ENCODE measurements around the gene COX19.

The COX19 gene

GRCh38 chr7:979886-980571, 4.7 kb upstream of the COX19 start:
- H3K4me3 ChIP-seq (ENCODE audit: low read depth in 1 of 2, low read length in 2 of 2), result no peak overlapping the region
- peaks cover 0 to 3% of the 10 kb centered on the region in 2 donors for H3K36me3 ChIP-seq (ENCODE audit: control insufficient read depth in 1 of 2, insufficient read depth in 2 of 2, low read length in 2 of 2)
- H3K27me3 ChIP-seq (ENCODE audit: low read depth, low read length), result no peaks in the 10 kb centered on the region
- no peaks in the 10 kb centered on the region for H3K9me3 ChIP-seq (ENCODE audit: control insufficient read depth in 1 of 2, low read length in 2 of 2)
- no peak overlapping the region for H3K27ac ChIP-seq (ENCODE audit: low read length)
- H3K4me1 ChIP-seq (ENCODE audit: control insufficient read depth in 1 of 2, insufficient read depth in 2 of 2, low read length in 2 of 2), result peaks cover 0 to 5% of the 10 kb centered on the region in 2 donors

GRCh38 chr7:979151-979550, 3.8 kb upstream of the COX19 start:
- Histone ChIP-seq H3K9me3 (ENCODE audit: control insufficient read depth in 1 of 2, low read length in 2 of 2) (no peaks in the 10 kb centered on the region), H3K4me1 (ENCODE audit: control insufficient read depth in 1 of 2, insufficient read depth in 2 of 2, low read length in 2 of 2) (peaks cover 0 to 12% of the 10 kb centered on the region in 2 donors), H3K36me3 (ENCODE audit: control insufficient read depth in 1 of 2, insufficient read depth in 2 of 2, low read length in 2 of 2) (peaks cover 0 to 3% of the 10 kb centered on the region in 2 donors), H3K27me3 (ENCODE audit: low read depth, low read length) (no peaks in the 10 kb centered on the region), H3K4me3 (ENCODE audit: low read depth in 1 of 2, low read length in 2 of 2) (no peak overlapping the region), H3K27ac (ENCODE audit: low read length) (no peak overlapping the region)

GRCh38 chr7:978416-979091, 3.2 kb upstream of the COX19 start:
- no peaks in the 10 kb centered on the region for H3K27me3 ChIP-seq (ENCODE audit: low read depth, low read length)
- no peaks in the 10 kb centered on the region for H3K9me3 ChIP-seq (ENCODE audit: control insufficient read depth in 1 of 2, low read length in 2 of 2)
- H3K27ac ChIP-seq (ENCODE audit: low read length), result peak overlapping the region; percentile 39
- H3K4me1 ChIP-seq (ENCODE audit: control insufficient read depth in 1 of 2, insufficient read depth in 2 of 2, low read length in 2 of 2), result peaks cover 0 to 17% of the 10 kb centered on the region in 2 donors
- peaks cover 0 to 3% of the 10 kb centered on the region in 2 donors for H3K36me3 ChIP-seq (ENCODE audit: control insufficient read depth in 1 of 2, insufficient read depth in 2 of 2, low read length in 2 of 2)
- no peak overlapping the region for H3K4me3 ChIP-seq (ENCODE audit: low read depth in 1 of 2, low read length in 2 of 2)

- Histone ChIP-seq H3K4me3 (ENCODE audit: low read depth in 1 of 2, low read length in 2 of 2) (no peak overlapping the region), H3K4me1 (ENCODE audit: control insufficient read depth in 1 of 2, insufficient read depth in 2 of 2, low read length in 2 of 2) (peaks cover 0 to 23% of the 10 kb centered on the region in 2 donors), H3K9me3 (ENCODE audit: control insufficient read depth in 1 of 2, low read length in 2 of 2) (no peaks in the 10 kb centered on the region), H3K36me3 (ENCODE audit: control insufficient read depth in 1 of 2, insufficient read depth in 2 of 2, low read length in 2 of 2) (peaks cover under 1 to 4% of the 10 kb centered on the region in 2 donors), H3K27ac (ENCODE audit: low read length) (no peak overlapping the region), H3K27me3 (ENCODE audit: low read depth, low read length) (no peaks in the 10 kb centered on the region)
These were observed 2.6 kb upstream of the COX19 start for GRCh38 chr7:978049-978346.

DNA sequence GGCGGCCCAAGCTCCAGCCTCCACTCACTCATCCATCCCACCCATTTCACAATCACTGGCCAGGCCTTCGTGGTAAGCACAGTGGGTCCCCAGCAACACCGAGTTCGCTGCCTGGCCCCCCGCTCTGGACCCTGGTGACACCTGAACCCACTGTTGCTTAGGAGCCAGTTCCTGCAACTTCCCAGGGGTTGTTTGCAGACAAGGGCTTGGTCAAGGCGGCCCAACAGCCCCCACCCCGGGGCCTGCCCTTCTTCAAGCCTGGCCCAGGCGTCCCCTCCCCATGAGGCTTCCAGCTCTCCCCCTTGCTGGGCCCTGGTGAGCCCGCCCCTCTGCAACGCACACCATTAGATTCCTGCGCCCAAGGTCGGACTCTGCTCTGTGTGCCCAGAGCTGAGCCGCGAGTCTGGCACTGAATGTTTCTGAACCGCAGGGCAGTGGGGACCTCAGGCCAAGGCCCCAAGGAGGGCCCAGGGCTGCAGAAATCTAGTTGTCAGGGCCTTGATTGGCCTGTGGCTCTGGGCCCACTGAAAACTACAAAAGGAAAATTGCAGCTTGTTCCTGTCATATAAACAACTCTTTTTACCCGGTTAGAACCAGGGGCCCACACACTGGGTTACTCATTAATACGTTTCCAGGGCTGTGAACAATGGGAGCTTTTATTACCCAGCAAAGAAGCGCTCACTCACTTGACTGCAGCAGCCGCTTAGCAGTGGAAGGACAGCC, 2.1 kb upstream of the COX19 start:
- Histone ChIP-seq H3K4me1 (ENCODE audit: control insufficient read depth in 1 of 2, insufficient read depth in 2 of 2, low read length in 2 of 2) (peaks cover 0 to 27% of the 10 kb centered on the region in 2 donors), H3K27ac (ENCODE audit: low read length) (peak overlapping the region; percentile 69), H3K9me3 (ENCODE audit: control insufficient read depth in 1 of 2, low read length in 2 of 2) (no peaks in the 10 kb centered on the region), H3K4me3 (ENCODE audit: low read depth in 1 of 2, low read length in 2 of 2) (no peak overlapping the region), H3K36me3 (ENCODE audit: control insufficient read depth in 1 of 2, insufficient read depth in 2 of 2, low read length in 2 of 2) (peaks cover 6 to 9% of the 10 kb centered on the region in 2 donors), H3K27me3 (ENCODE audit: low read depth, low read length) (no peaks in the 10 kb centered on the region)

DNA sequence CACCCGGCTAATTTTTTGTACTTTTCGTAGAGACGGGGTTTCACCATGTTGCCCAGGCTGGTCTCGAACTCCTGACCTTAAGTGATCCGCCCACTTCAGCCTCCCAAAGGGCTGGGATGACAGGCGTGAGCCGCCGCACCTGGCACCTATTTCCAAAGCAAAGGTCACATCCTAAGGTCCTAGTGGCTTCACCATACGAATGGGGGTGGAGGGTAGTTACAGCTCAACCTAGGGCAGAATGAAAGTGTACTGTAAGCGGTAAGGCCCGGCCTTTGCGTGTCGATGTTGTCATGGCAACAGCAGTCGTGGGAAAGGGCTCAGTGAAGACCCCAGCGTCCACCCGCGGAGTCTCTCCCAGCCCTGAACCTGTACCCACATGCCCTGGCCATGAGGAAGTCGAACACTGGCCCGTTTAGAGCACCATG, 1.6 kb upstream of the COX19 start:
- Histone ChIP-seq H3K4me1 (ENCODE audit: control insufficient read depth in 1 of 2, insufficient read depth in 2 of 2, low read length in 2 of 2) (peaks cover 0 to 27% of the 10 kb centered on the region in 2 donors), H3K27me3 (ENCODE audit: low read depth, low read length) (no peaks in the 10 kb centered on the region), H3K4me3 (ENCODE audit: low read depth in 1 of 2, low read length in 2 of 2) (no peak overlapping the region), H3K9me3 (ENCODE audit: control insufficient read depth in 1 of 2, low read length in 2 of 2) (no peaks in the 10 kb centered on the region), H3K27ac (ENCODE audit: low read length) (peak overlapping the region; percentile 69), H3K36me3 (ENCODE audit: control insufficient read depth in 1 of 2, insufficient read depth in 2 of 2, low read length in 2 of 2) (peaks cover 12 to 15% of the 10 kb centered on the region in 2 donors)

DNA sequence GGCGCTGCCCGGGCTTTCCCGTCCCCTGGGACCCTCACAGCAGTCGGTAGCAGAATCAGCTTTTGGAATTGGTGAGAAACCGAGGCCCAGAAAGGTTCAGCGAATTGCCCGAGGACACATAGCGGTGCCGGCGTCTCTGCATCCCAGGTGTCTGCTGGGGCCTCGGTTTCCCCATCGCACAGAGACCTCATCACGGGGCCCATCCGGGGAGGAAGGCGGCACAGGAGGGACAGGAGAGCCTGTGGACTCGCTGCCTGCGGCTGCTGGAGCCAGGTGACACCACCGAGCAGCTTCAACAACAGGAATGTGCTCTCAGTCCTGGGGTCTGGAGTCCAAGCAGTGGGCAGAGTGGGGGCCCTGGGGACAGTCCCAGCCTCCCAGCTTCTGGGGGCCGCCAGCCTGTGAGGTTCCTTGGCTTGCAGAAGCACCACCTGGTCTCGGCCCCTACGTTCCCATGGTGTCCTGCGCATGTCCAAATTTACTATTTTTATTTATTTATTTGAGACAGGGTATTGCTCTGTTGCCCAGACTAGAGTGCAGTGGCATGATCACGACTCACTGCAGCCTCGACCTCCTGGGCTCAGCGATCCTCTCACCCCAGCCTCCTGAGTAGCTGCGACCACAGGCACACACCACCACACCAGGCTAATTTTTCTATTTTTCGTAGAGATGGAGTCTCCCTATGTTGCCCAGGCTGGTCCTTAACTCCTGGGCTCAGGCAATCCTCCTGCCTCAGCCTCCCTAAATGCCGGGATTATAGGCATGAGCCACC, 539 bp upstream of the COX19 start:
- H3K4me3 ChIP-seq (ENCODE audit: low read depth in 1 of 2, low read length in 2 of 2), result peak overlapping the region; percentile 46 to 93
- H3K4me1 ChIP-seq (ENCODE audit: control insufficient read depth in 1 of 2, insufficient read depth in 2 of 2, low read length in 2 of 2), result peaks cover 0 to 27% of the 10 kb centered on the region in 2 donors
- H3K9me3 ChIP-seq (ENCODE audit: control insufficient read depth in 1 of 2, low read length in 2 of 2), result no peaks in the 10 kb centered on the region
- no peaks in the 10 kb centered on the region for H3K27me3 ChIP-seq (ENCODE audit: low read depth, low read length)
- H3K36me3 ChIP-seq (ENCODE audit: control insufficient read depth in 1 of 2, insufficient read depth in 2 of 2, low read length in 2 of 2), result peaks cover 16 to 21% of the 10 kb centered on the region in 2 donors
- H3K27ac ChIP-seq (ENCODE audit: low read length), result no peak overlapping the region

DNA sequence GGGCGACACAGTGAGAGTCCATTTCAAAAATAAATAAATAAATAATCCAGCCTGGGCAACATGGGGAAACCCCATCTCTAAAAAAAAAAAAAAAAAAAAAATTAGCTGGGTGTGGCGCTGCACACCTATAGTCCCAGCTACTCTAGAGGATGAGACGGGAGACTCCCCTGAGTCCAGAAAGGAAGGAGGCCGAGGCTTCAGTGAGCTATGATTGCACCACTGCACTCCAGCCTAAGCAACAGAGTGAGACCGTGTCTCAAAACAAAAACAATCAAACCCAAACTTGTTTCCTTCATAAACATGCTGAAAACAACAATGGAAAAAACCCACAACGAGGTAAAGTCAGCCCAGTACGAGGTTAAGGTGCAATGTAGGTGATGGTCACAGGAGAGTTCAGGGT, 1.2 kb downstream of the COX19 start:
- Histone ChIP-seq H3K27ac (ENCODE audit: low read length) (no peak overlapping the region), H3K4me3 (ENCODE audit: low read depth in 1 of 2, low read length in 2 of 2) (peak overlapping the region; percentile 69 to 93), H3K27me3 (ENCODE audit: low read depth, low read length) (no peaks in the 10 kb centered on the region), H3K36me3 (ENCODE audit: control insufficient read depth in 1 of 2, insufficient read depth in 2 of 2, low read length in 2 of 2) (peaks cover 18 to 30% of the 10 kb centered on the region in 2 donors), H3K9me3 (ENCODE audit: control insufficient read depth in 1 of 2, low read length in 2 of 2) (no peaks in the 10 kb centered on the region), H3K4me1 (ENCODE audit: control insufficient read depth in 1 of 2, insufficient read depth in 2 of 2, low read length in 2 of 2) (peaks cover 0 to 27% of the 10 kb centered on the region in 2 donors)

DNA sequence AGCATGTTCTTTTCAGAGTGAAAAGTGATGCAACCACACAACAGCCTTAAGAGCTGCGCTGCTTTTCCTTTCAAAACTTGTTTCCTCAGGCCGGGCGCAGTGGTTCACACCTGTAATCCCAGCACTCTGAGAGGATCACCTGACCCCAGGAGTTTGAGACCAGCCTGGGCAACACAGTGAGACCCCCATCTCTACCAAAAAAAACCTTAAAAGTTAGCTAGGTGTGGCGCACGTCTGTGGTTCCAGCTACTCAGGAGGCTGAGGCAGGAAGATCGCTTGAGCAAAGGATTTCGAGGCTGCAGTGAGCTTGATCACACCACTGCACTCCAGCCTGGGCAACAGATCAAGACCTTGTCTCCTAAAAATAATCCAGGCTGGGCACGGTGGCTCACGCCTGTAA, 2.0 kb downstream of the COX19 start:
- H3K9me3 ChIP-seq (ENCODE audit: control insufficient read depth in 1 of 2, low read length in 2 of 2), result no peaks in the 10 kb centered on the region
- H3K4me3 ChIP-seq (ENCODE audit: low read depth in 1 of 2, low read length in 2 of 2), result no peak overlapping the region
- peaks cover 0 to 27% of the 10 kb centered on the region in 2 donors for H3K4me1 ChIP-seq (ENCODE audit: control insufficient read depth in 1 of 2, insufficient read depth in 2 of 2, low read length in 2 of 2)
- no peak overlapping the region for H3K27ac ChIP-seq (ENCODE audit: low read length)
- H3K36me3 ChIP-seq (ENCODE audit: control insufficient read depth in 1 of 2, insufficient read depth in 2 of 2, low read length in 2 of 2), result peaks cover 27 to 37% of the 10 kb centered on the region in 2 donors
- no peaks in the 10 kb centered on the region for H3K27me3 ChIP-seq (ENCODE audit: low read depth, low read length)

- Histone ChIP-seq H3K4me3 (ENCODE audit: low read depth in 1 of 2, low read length in 2 of 2) (no peak overlapping the region), H3K27me3 (ENCODE audit: low read depth, low read length) (no peaks in the 10 kb centered on the region), H3K9me3 (ENCODE audit: control insufficient read depth in 1 of 2, low read length in 2 of 2) (no peaks in the 10 kb centered on the region), H3K27ac (ENCODE audit: low read length) (no peak overlapping the region), H3K36me3 (ENCODE audit: control insufficient read depth in 1 of 2, insufficient read depth in 2 of 2, low read length in 2 of 2) (peaks cover 32 to 42% of the 10 kb centered on the region in 2 donors), H3K4me1 (ENCODE audit: control insufficient read depth in 1 of 2, insufficient read depth in 2 of 2, low read length in 2 of 2) (peaks cover 0 to 27% of the 10 kb centered on the region in 2 donors)
These were observed 2.6 kb downstream of the COX19 start for GRCh38 chr7:972676-973309.
